ENCODE results near the gene BAHD1. TPM values are rescaled to one million over a fixed set of nuclear protein-coding genes. Genes with fewer than 3 reads are reported as not detected.

BAHD1 gene
- total RNA-seq (2022; extraction: Qiagen RNA extraction; ENCODE audit: low read depth) = 9.6 to 12.3 TPM (median 11.3 TPM) in 5 replicates

GRCh38 chr15:40440743-40441564, at the start of gene BAHD1:
Gene BAHD1, plus strand, starts transcription at chr15:40440953. Its CDS starts 17,512 bp downstream, at chr15:40458465.

GRCh38 chr15:40405501-40406381, 35.0 kb upstream of the BAHD1 start, which contains the start of gene IVD:
Gene IVD, plus strand, starts transcription at chr15:40405795. Its CDS starts 33 bp downstream, at chr15:40405828.

GRCh38 chr15:40470423-40471104, 29.8 kb downstream of the BAHD1 start, which contains the start of gene CHST14:
Gene CHST14, plus strand, starts transcription at chr15:40470984. Its CDS starts 230 bp downstream, at chr15:40471214.

Other genes with a start within 250 kb of the BAHD1 start
- gene PAK6, start 201.9 kb upstream of the BAHD1 start, total RNA-seq (2022; extraction: Qiagen RNA extraction; ENCODE audit: low read depth) = 0.57 to 0.71 TPM (median 0.65 TPM) in 5 replicates
- 0.25 to 0.41 TPM (median 0.37 TPM) in 5 replicates for gene ANKRD63, start 157.9 kb upstream of the BAHD1 start, total RNA-seq (2022; extraction: Qiagen RNA extraction; ENCODE audit: low read depth)
- 0.67 to 1.1 TPM (median 0.83 TPM) in 5 replicates for gene PLCB2, start 133.0 kb upstream of the BAHD1 start, total RNA-seq (2022; extraction: Qiagen RNA extraction; ENCODE audit: low read depth)
- 4.8 to 6.6 TPM (median 6.3 TPM) in 5 replicates for gene INAFM2, start 117.3 kb upstream of the BAHD1 start, total RNA-seq (2022; extraction: Qiagen RNA extraction; ENCODE audit: low read depth)
- 15.2 to 22.6 TPM (median 18.3 TPM) in 5 replicates for gene CCDC9B, start 100.0 kb upstream of the BAHD1 start, total RNA-seq (2022; extraction: Qiagen RNA extraction; ENCODE audit: low read depth)
- not detected in 5 replicates for gene PHGR1, start 89.9 kb upstream of the BAHD1 start, total RNA-seq (2022; extraction: Qiagen RNA extraction; ENCODE audit: low read depth)
- 0.58 to 2.5 TPM (median 1.6 TPM) in 5 replicates for gene DISP2, start 82.7 kb upstream of the BAHD1 start, total RNA-seq (2022; extraction: Qiagen RNA extraction; ENCODE audit: low read depth)
- gene KNSTRN, start 58.2 kb upstream of the BAHD1 start, total RNA-seq (2022; extraction: Qiagen RNA extraction; ENCODE audit: low read depth) = 45.0 to 50.7 TPM (median 48.6 TPM) in 5 replicates
- gene IVD, start 35.2 kb upstream of the BAHD1 start, total RNA-seq (2022; extraction: Qiagen RNA extraction; ENCODE audit: low read depth) = 10.8 to 13.6 TPM (median 12.5 TPM) in 5 replicates
- 14.5 to 20.3 TPM (median 18.7 TPM) in 5 replicates for gene CHST14, start 30.0 kb downstream of the BAHD1 start, total RNA-seq (2022; extraction: Qiagen RNA extraction; ENCODE audit: low read depth)
- 13.7 to 25.9 TPM (median 16.0 TPM) in 5 replicates for gene CCDC32, start 124.1 kb downstream of the BAHD1 start, total RNA-seq (2022; extraction: Qiagen RNA extraction; ENCODE audit: low read depth)
- 13.1 to 16.3 TPM (median 14.8 TPM) in 5 replicates for gene RPUSD2, start 128.3 kb downstream of the BAHD1 start, total RNA-seq (2022; extraction: Qiagen RNA extraction; ENCODE audit: low read depth)
- gene KNL1, start 153.3 kb downstream of the BAHD1 start, total RNA-seq (2022; extraction: Qiagen RNA extraction; ENCODE audit: low read depth) = 4.2 to 8.1 TPM (median 6.9 TPM) in 5 replicates